Aorta (tissue), 5 donors: ENCODE data around the gene PCDHB13. TPM values are rescaled to one million over a fixed set of nuclear protein-coding genes. Genes with fewer than 3 reads are reported as not detected.
"Not testable (repeated sequence)": the region's sequence is repeated elsewhere in the genome, so short reads cannot be mapped to it uniquely, and the experiment has no call there.

Experiments
- ATAC-seq: fragments of 200-7000 bp; cut with Tn5 transposase; one replicate; pipeline ENCODE4 v1.9.1; 2022; ENCODE audit warnings: moderate library complexity; ENCODE audit not compliant: low FRiP score
- DNase-seq, 2 donors: peaks; one replicate each; pipeline ENCODE4 v3.0.0-alpha.2; 2020
- H3K27ac ChIP-seq, 2 donors: one replicate each; pipeline ENCODE4 v1.5.1; 2013; ENCODE audit warnings: low read length in 2 of 2, mild to moderate bottlenecking in 2 of 2, moderate library complexity in 2 of 2, control low read depth in 1 of 2, inconsistent platforms in 1 of 2, low read depth in 1 of 2
- H3K27me3 ChIP-seq, 2 donors: one replicate each; pipeline ENCODE4 v1.6.1; 2013; ENCODE audit warnings: control low read depth in 1 of 2, low read length in 1 of 2, mild to moderate bottlenecking in 1 of 2, moderate library complexity in 1 of 2; ENCODE audit not compliant: insufficient read depth in 2 of 2, control insufficient read depth in 1 of 2
- H3K36me3 ChIP-seq, 2 donors: one replicate each; pipeline ENCODE4 v1.6.1; 2013; ENCODE audit warnings: control low read depth in 1 of 2, low read length in 1 of 2, mild to moderate bottlenecking in 1 of 2; ENCODE audit not compliant: insufficient read depth in 2 of 2, control insufficient read depth in 1 of 2
- H3K4me1 ChIP-seq, 2 donors: one replicate each; pipeline ENCODE4 v1.6.1; 2013; ENCODE audit warnings: low read length in 2 of 2, control low read depth in 1 of 2, mild to moderate bottlenecking in 1 of 2, moderate library complexity in 1 of 2; ENCODE audit not compliant: insufficient read depth in 2 of 2, control insufficient read depth in 1 of 2
- H3K4me3 ChIP-seq, 2 donors: one replicate each; pipeline ENCODE4 v1.5.1; 2013; ENCODE audit warnings: low read length in 2 of 2, control low read depth in 1 of 2, mild to moderate bottlenecking in 1 of 2
- H3K9me3 ChIP-seq: one replicate; pipeline ENCODE4 v1.6.1; 2013; ENCODE audit warnings: mild to moderate bottlenecking, low read length; ENCODE audit not compliant: control insufficient read depth
- WGBS, 2 donors: extraction: QIAGEN DNeasy Blood & Tissue Kit; methylation state at CpG; one replicate each; pipeline ENCODE4 v1.1.7; 2013; 5-methylcytosine and 5-hydroxymethylcytosine counted together
- intact Hi-C, 2 donors: fragments of 100-400 bp; cut with DNase I; formaldehyde crosslinking; loops; one replicate each; pipeline versions ENCODE4 v1.14.2 to v1.15.0; 2022
- polyA plus RNA-seq, 2 donors: library from polyadenylated mRNA; stranded (reverse); fragments of 200-250 nt; gene quantifications; one replicate each; pipeline ENCODE4 v1.2.3, GENCODE V29; 2013
- total RNA-seq, 2 donors: library from RNA; stranded (reverse); fragmentation: NEBNext Ultra II Directional; extraction: Animal tissue kit (Norgen Biotek cat#: 25700); gene quantifications; one replicate each; pipeline ENCODE4 v1.2.1, GENCODE V29; 2021
- donor health status: healthy with polysubstance abuse.
- donor health status: Bipolar disorder and iron deficiency.
- donor health status: DM: no; HTN: no; CAD: no.
- donor health status: DM: no; HTN: no; CAD: no.
- donor health status: DM: yes; HTN: yes; CAD: no.

Gene PCDHB13
- total and polyA plus RNA-seq, 4 donors = 0.75 to 6.7 (median 2.8) TPM

- ATAC-seq (no peak), DNase-seq (no peak)
- WGBS, 2 donors = 35 to 52% methylated on average over 1 of the region's 1 CpG
- peaks cover 21% of the 10 kb centered on the region for H3K9me3 ChIP-seq
- H3K27ac ChIP-seq = no peak overlapping the region
- H3K4me1 ChIP-seq = no peaks in the 10 kb centered on the region
- no peak overlapping the region for H3K4me3 ChIP-seq
- no peaks in the 10 kb centered on the region for H3K27me3 ChIP-seq
- intact Hi-C loops = no loop called here
- H3K36me3 ChIP-seq = no peaks in the 10 kb centered on the region
Observed at GRCh38 chr5:141180313-141180712, 33.4 kb upstream of the PCDHB13 start.

DNA sequence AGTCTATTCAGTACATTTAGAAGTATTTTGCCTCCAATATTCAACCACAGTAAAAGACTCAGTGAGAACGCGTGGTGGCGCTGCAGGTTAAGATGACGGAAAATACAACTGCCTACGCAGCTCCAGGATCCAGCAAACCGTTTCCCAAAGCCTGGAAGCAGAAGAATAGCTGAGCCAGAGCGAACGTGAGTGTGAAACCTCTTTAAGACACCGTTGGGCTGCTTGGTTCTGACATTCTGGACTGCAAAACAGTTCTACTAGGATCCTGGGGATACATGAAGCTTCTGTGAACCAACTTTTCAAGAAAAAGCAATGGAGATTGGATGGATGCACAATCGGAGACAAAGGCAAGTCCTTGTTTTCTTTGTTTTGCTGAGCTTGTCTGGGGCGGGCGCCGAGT is 31.5 kb upstream of the PCDHB13 start, which contains the start of gene PCDHB16:
PCDHB16 (plus strand) TSS at position 140 of the 400 bp plus-strand sequence; CDS start at position 313, 173 bp downstream.
- H3K9me3 ChIP-seq = peaks cover 26% of the 10 kb centered on the region
- H3K27ac ChIP-seq = no peak within 1 kb of the TSS
- intact Hi-C loops = no loop called here
- H3K4me3 ChIP-seq = peak within 1 kb of the TSS in 1 of 2 donors; percentile 6
- ATAC-seq = no peak
- no peaks in the 10 kb centered on the region for H3K27me3 ChIP-seq
- H3K36me3 ChIP-seq = no peaks in the 10 kb centered on the region
- WGBS, 2 donors = 4 to 10% methylated on average over 13 of the region's 13 CpGs
- H3K4me1 ChIP-seq = no peaks in the 10 kb centered on the region
- DNase-seq = no peak

DNA sequence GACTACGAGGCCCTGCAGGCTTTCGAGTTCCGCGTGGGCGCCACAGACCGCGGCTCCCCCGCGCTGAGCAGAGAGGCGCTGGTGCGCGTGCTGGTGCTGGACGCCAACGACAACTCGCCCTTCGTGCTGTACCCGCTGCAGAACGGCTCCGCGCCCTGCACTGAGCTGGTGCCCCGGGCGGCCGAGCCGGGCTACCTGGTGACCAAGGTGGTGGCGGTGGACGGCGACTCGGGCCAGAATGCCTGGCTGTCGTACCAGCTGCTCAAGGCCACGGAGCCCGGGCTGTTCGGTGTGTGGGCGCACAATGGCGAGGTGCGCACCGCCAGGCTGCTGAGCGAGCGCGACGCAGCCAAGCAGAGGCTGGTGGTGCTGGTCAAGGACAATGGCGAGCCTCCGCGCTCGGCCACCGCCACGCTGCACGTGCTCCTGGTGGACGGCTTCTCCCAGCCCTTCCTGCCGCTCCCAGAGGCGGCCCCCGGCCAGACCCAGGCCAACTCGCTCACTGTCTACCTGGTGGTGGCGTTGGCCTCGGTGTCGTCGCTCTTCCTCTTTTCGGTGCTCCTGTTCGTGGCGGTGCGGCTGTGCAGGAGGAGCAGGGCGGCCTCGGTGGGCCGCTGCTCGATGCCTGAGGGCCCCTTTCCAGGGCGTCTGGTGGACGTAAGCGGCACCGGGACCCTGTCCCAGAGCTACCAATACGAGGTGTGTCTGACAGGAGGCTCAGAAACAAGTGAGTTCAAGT is 29.4 kb upstream of the PCDHB13 start:
- WGBS, 2 donors = 28 to 31% methylated on average over 21 to 60 of the region's 69 CpGs
- H3K27me3 ChIP-seq, DNase-seq, H3K4me3 ChIP-seq, ATAC-seq, H3K27ac ChIP-seq, intact Hi-C loops, H3K4me1 ChIP-seq, H3K36me3 ChIP-seq: not testable (repeated sequence)
- H3K9me3 ChIP-seq = peaks cover 25% of the 10 kb centered on the region

DNA sequence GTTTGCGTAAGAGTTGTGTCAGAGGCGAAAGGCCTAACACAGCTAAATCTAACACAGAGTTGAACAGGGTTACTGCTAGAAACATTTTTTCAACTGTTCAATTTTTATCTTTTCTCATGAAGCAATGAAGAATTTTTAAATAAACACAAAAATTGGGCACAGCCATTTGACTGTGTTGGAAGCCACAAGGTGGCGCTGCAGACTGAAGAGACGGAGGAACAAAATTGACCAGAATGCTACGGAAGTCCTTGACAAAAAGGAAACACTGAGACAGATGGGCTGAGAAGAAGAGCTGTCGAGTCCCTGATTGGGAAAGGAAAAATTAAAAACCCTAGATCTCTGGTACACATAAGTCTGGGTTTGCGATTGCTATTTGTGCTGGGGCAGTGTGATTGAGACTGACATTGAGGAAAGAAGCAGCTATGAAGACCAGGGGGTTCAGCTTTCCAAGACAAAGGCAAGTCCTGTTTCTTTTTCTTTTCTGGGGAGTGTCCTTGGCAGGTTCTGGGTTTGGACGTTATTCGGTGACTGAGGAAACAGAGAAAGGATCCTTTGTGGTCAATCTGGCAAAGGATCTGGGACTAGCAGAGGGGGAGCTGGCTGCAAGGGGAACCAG is 26.7 kb upstream of the PCDHB13 start, which contains the start of gene PCDHB9:
PCDHB9 (plus strand) TSS at position 265 of the 616 bp plus-strand sequence; CDS start at position 423, 158 bp downstream.
- ATAC-seq = no peak
- no peak for DNase-seq
- no peak within 1 kb of the TSS for H3K4me3 ChIP-seq
- H3K27me3 ChIP-seq = no peaks in the 10 kb centered on the region
- no peak within 1 kb of the TSS for H3K27ac ChIP-seq
- no peaks in the 10 kb centered on the region for H3K36me3 ChIP-seq
- WGBS, 2 donors = 15 to 19% methylated on average over 9 of the region's 9 CpGs
- intact Hi-C loops = no loop called here
- H3K9me3 ChIP-seq = peaks cover 21% of the 10 kb centered on the region
- H3K4me1 ChIP-seq = no peaks in the 10 kb centered on the region

- H3K27ac ChIP-seq, ATAC-seq, intact Hi-C loops, H3K36me3 ChIP-seq, H3K4me1 ChIP-seq, H3K4me3 ChIP-seq, DNase-seq, H3K27me3 ChIP-seq: not testable (repeated sequence)
- H3K9me3 ChIP-seq = peaks cover 19% of the 10 kb centered on the region
- 22 to 32% methylated on average over 16 to 34 of the region's 37 CpGs for WGBS, 2 donors
Observed at GRCh38 chr5:141188682-141189081, 25.0 kb upstream of the PCDHB13 start.

DNA sequence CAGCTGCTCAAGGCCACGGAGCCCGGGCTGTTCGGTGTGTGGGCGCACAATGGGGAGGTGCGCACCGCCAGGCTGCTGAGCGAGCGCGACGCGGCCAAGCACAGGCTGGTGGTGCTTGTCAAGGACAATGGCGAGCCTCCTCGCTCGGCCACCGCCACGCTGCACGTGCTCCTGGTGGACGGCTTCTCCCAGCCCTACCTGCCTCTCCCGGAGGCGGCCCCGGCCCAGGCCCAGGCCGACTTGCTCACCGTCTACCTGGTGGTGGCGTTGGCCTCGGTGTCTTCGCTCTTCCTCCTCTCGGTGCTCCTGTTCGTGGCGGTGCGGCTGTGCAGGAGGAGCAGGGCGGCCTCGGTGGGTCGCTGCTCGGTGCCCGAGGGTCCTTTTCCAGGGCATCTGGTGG is 24.6 kb upstream of the PCDHB13 start:
- WGBS, 2 donors = 14 to 29% methylated on average over 10 to 34 of the region's 35 CpGs
- intact Hi-C loops, DNase-seq: not testable (repeated sequence)

DNA sequence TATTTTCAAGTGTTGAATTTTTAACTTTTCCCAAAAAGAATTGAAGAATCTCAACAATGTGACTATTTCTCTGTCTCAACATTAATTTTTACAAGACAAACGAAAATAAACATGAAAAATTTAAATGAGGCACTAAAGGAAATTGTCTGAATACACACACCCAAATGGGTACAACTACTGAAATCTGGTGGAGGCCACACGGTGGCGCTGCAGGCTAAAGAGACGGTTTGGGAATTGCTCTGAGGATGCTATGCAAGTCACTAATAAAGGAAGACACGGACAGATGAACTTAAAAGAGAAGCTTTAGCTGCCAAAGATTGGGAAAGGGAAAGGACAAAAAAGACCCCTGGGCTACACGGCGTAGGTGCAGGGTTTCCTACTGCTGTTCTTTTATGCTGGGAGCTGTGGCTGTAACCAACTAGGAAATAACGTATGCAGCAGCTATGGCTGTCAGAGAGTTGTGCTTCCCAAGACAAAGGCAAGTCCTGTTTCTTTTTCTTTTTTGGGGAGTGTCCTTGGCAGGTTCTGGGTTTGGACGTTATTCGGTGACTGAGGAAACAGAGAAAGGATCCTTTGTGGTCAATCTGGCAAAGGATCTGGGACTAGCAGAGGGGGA is 21.5 kb upstream of the PCDHB13 start, which contains the start of gene PCDHB10:
PCDHB10 (plus strand) TSS at position 244 of the 616 bp plus-strand sequence; CDS start at position 444, 200 bp downstream.
- Histone ChIP-seq H3K4me1 (no peaks in the 10 kb centered on the region), H3K36me3 (no peaks in the 10 kb centered on the region), H3K4me3 (no peak within 1 kb of the TSS), H3K27me3 (no peaks in the 10 kb centered on the region), H3K9me3 (peaks cover 12% of the 10 kb centered on the region), H3K27ac (no peak within 1 kb of the TSS)
- intact Hi-C loops = no loop called here
- DNase-seq (no peak), ATAC-seq (no peak)
- 6 to 7% methylated on average over 10 of the region's 10 CpGs for WGBS, 2 donors

More for the DNA sequence above, 24.6 kb upstream of the PCDHB13 start:
- H3K36me3 ChIP-seq, H3K27ac ChIP-seq, ATAC-seq, H3K4me3 ChIP-seq, H3K4me1 ChIP-seq, H3K27me3 ChIP-seq: not testable (repeated sequence)
- peaks cover 18% of the 10 kb centered on the region for H3K9me3 ChIP-seq

DNA sequence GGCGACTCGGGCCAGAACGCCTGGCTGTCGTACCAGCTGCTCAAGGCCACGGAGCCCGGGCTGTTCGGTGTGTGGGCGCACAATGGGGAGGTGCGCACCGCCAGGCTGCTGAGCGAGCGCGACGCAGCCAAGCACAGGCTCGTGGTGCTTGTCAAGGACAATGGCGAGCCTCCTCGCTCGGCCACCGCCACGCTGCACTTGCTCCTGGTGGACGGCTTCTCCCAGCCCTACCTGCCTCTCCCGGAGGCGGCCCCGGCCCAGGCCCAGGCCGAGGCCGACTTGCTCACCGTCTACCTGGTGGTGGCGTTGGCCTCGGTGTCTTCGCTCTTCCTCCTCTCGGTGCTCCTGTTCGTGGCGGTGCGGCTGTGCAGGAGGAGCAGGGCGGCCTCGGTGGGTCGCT is 19.4 kb upstream of the PCDHB13 start:
- H3K4me3 ChIP-seq, intact Hi-C loops, H3K36me3 ChIP-seq, ATAC-seq, H3K27me3 ChIP-seq, H3K27ac ChIP-seq, H3K9me3 ChIP-seq, H3K4me1 ChIP-seq, DNase-seq: not testable (repeated sequence)
- 8 to 27% methylated on average over 13 to 33 of the region's 37 CpGs for WGBS, 2 donors
